GM21576 (cell line): ENCODE data around the gene SFSWAP.
"Not testable (repeated sequence)": the region's sequence is repeated elsewhere in the genome, so short reads cannot be mapped to it uniquely, and the experiment has no call there.

Experiments used
- ATAC-seq: cut with Tn5 transposase; IDR thresholded peaks from one replicate; pipeline ENCODE4 v1.9.1; 2021; ENCODE audit warnings: mild to moderate bottlenecking, moderate library complexity; ENCODE audit not compliant: unreplicated experiment

SFSWAP gene

GRCh38 chr12:131756441-131756840, 45.6 kb downstream of the SFSWAP start:
- ATAC-seq, result no peak

DNA sequence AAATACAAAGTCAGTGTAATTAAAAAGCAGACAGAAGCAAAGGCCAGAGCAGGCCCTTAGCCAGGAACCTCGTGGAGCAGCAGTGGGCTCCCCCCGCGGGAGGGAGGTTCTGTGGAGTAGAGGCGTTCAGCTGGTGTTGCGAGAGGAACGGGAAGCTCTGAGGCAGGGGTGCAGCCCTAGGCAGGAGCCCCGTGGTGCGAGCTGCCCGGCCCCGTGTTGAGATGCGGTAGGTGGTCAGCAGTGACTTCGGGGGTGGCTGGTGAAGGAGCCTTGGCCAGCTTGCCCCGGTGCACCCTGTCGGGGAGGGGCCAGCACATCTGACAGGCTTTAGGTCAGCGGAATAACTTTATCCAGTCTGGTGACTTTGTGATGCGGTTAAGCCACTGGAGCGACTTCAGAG, 46.2 kb downstream of the SFSWAP start:
- ATAC-seq, result no peak

- no peak for ATAC-seq
These were observed 47.3 kb downstream of the SFSWAP start for GRCh38 chr12:131758016-131758739.

DNA sequence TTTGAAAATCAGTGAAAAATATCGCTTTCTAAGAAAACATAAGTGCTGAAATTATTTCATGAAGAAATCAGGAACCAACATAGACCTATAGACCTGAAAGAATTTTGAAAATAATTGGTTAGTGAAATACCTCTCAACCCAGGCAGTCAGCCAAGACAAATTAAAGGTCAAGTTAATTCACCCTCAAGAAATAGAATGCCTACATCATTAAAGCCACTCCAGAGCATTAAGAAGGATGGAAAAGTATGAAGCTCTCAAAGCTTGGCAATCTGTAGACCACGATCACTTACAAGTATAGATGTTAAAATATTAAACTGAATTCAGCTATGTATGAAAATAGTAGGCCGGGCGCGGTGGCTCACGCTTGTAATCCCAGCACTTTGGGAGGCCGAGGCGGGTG, 48.3 kb downstream of the SFSWAP start:
- ATAC-seq, result no peak

GRCh38 chr12:131761638-131762037, 50.7 kb downstream of the SFSWAP start:
- no peak for ATAC-seq

DNA sequence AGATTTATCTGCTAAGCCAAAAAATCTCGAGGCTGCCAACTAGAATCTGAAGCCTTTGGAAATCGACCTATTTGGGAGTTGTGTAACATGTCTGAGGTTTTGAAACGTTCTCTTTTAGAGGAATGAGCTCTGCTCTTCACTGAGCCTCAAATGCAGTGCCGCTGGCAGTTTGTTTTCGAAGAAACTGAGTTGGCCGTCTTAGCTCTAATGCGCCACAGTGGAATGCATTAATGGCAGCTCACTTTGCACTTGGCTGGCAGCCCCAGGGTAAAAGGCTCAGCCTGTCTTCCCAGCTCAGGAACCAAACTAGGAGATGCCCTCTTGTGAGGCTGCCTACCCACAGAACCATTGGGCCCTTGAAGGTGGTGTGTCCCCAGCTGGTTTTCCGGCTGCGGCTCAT, 53.8 kb downstream of the SFSWAP start:
- no peak for ATAC-seq

- no peak for ATAC-seq
These were observed 55.1 kb downstream of the SFSWAP start for GRCh38 chr12:131765961-131766360.

- no peak for ATAC-seq
These were observed 55.7 kb downstream of the SFSWAP start for GRCh38 chr12:131766382-131767107.

- ATAC-seq, result no peak
These were observed 59.2 kb downstream of the SFSWAP start for GRCh38 chr12:131770120-131770519.

DNA sequence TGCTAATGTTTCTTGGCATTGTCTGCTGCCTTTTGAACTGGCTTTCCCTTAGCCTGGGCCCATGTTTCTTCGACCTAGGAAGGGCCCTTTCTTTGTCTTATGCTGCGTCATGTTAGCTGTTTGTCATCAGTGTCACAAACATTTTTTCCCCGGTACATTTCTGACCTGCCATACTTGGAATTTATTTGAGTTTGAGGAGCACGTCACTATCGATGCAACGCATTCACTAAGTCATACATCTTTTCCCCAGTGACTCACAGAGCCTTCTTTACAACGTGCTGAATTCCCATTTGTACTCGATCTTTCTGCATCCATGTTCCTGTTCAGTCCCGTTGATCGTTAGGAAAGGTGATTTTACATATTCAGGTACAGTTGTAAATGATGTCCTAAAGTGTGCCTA, 61.1 kb downstream of the SFSWAP start:
- ATAC-seq, result no peak

GRCh38 chr12:131773582-131774221, 62.8 kb downstream of the SFSWAP start:
- peak; percentile 61 for ATAC-seq

DNA sequence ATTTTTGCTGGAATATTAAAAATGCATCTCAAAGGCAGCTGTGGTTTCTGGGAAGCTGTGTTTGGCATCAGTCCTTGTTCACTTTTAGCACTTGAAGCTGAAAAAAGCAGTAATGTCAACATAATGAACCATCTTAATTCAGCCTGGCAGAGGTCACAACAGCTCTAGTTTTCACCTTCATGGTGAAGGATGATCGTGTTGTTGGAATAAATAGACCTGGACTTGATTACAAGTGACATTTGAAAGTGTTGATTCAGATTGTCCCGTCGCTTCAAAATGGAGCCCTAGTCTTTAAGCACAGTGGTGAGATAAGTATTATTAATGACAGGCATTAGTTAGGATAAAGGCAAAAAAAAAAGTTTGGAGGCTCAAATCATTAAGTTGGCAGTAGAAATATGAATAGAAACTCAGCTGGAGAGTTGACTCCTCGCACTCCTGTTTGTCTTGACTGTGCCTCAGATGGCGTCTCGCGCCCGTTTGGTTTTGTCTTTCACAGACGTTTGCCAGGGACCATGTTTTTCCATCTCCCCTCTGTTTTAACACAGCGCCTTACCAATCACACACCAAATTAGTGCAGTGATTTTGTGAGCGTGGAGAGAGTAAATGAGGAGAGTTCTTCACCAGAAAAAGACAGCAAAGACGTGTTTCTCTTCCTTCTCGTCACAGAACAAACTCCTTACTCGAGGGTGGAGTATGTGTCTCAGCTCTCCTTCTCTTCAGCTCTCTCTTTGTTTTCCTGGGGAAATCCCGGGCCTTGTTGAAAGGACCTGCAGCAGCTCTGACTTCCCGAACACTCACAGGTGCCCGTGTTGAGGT, 63.9 kb downstream of the SFSWAP start:
- no peak for ATAC-seq

GRCh38 chr12:131775392-131776236, 64.7 kb downstream of the SFSWAP start:
- no peak for ATAC-seq

GRCh38 chr12:131776237-131776889, 65.5 kb downstream of the SFSWAP start:
- ATAC-seq, result peak; percentile 45

GRCh38 chr12:131777269-131777668, 66.4 kb downstream of the SFSWAP start:
- ATAC-seq, result not testable (repeated sequence)

DNA sequence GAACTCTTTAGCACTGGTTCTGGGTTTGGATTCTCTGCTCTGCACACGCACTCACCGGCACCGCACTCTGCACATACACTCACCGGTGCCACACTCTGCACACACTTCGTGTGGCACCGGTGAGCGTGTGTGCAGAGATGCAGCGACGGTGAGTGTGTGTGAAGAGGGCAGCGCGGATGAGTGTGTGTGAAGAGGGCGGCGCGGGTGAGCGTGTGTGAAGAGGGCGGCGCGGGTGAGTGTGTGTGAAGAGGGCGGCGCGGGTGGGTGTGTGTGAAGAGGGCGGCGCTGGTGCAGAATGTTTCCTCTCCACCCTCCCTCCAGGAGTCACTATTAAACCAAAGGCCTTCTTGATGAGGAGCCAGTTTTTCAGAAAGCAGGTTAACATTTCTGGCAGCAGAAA, 68.1 kb downstream of the SFSWAP start:
- ATAC-seq, result no peak

DNA sequence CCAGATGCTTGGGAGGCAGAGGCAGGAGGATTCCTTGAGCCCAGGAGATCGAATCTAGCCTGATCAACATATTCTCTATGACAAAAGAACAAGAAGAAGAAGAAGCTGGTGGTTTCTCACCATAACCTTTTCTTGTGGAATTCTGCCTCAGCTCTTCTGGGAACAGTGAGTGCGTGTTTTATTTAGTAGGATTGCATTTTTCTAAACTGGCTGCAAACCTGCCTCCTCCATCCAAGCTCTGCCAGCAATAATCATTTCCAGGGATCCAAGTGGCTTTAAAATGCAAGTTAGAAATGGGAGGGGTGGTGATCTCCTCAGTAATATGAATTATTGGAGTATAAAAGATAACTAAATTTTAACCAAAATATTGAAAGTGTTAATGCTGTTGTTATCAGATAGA, 71.2 kb downstream of the SFSWAP start:
- ATAC-seq, result no peak

DNA sequence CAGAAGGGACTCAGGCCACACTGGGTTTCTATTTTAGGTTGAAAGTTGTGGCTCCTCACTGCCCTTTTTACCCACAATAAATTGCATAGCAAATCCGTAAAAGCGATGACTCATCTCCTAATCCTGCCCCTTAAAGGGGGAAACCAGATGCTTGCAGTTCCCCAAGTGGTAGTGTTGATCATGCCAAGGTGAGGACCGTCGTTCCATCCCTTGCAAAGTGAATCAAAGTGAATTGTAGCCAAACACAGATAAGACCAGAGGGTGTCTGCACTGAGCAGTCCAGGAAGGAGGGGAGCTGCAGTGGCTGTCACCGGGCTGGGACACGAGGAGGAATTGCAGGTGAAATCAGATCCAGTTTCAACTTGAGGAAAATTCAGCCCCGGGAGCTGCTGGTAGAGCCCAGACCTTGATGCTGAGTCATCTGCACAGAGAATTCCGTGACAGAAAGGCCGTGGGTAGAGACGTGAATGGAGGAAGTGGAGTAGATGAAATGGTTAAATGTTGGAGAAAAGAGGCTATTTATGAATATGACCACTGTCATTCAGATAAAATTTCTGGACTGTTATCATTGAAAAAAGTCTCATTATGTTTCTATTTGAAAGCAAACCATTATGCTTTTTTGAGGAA, 73.1 kb downstream of the SFSWAP start:
- ATAC-seq, result peak; percentile 66
